Immature natural killer cell (primary cell): ENCODE data around the gene RPGR. TPM values are rescaled to one million over a fixed set of nuclear protein-coding genes. Genes with fewer than 3 reads are reported as not detected.

ENCODE experiments used
- DNase-seq, 3 donors: peaks; one replicate each; pipeline ENCODE4 v3.0.0; 2022; ENCODE audit warnings: mixed read lengths in 1 of 3
- H3K27ac Mint-ChIP-seq, 6 donors: one replicate each; pipeline ENCODE4 v1.8.0; 2020; ENCODE audit warnings: mixed read lengths in 6 of 6, mild to moderate bottlenecking in 5 of 6, inconsistent platforms in 4 of 6, moderate library complexity in 3 of 6
- H3K27me3 Mint-ChIP-seq, 3 donors: one replicate each; pipeline ENCODE4 v1.8.0; 2020 to 2021; ENCODE audit warnings: low read depth in 3 of 3, mild to moderate bottlenecking in 3 of 3, mixed read lengths in 3 of 3, moderate library complexity in 3 of 3, inconsistent platforms in 1 of 3
- H3K36me3 Mint-ChIP-seq, 3 donors: one replicate each; pipeline ENCODE4 v1.8.0; 2020; ENCODE audit warnings: mixed read lengths in 3 of 3, inconsistent platforms in 2 of 3, mild to moderate bottlenecking in 2 of 3
- H3K4me1 Mint-ChIP-seq, 2 donors: one replicate each; pipeline ENCODE4 v1.8.0; 2020; ENCODE audit warnings: inconsistent platforms in 2 of 2, mild to moderate bottlenecking in 2 of 2, mixed read lengths in 2 of 2, moderate library complexity in 1 of 2
- H3K4me3 Mint-ChIP-seq, 5 donors: one replicate each; pipeline ENCODE4 v1.8.0; 2020; ENCODE audit warnings: mild to moderate bottlenecking in 5 of 5, mixed read lengths in 5 of 5, inconsistent platforms in 3 of 5, moderate library complexity in 3 of 5
- H3K9me3 Mint-ChIP-seq, 6 donors: one replicate each; pipeline ENCODE4 v1.8.0; 2020; ENCODE audit warnings: mild to moderate bottlenecking in 6 of 6, mixed read lengths in 6 of 6, inconsistent platforms in 4 of 6, moderate library complexity in 3 of 6
- polyA plus RNA-seq, 3 donors: library from polyadenylated mRNA; unstranded; fragments of 300-500 nt; fragmentation: Illumina TruSeq; gene quantifications; one replicate each; pipeline ENCODE4 v1.2.3, GENCODE V29; 2021

The RPGR gene
- polyA plus RNA-seq, 3 donors from 2014 or later: 4.2 to 7.2 (median 4.4) TPM

DNA sequence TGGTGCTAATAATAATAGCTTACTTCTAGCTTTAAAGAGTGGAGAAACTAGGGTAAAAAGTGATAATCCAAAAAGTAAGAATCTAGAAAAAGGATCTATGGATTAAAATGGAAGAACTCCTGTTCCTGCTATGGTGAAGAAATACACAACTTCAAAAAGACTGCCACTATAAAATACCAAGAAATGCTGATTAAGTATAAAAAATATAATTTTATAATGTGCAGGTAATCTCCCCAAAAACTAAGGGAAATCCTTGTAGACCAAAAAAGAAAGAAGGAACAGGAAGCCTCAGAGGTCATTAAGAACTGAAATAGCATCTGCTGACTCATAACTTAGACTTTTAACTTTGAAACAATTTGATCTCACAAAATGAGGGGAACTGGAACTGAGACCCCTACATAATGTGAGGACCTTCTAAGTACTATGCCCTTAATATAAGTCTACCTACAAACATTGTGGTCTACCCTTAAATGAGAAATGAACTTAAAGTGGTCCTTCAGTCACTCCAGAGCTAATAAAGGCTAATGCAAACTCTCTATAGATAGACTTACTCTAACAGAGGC lies 56.1 kb downstream of the RPGR start:
- Mint-ChIP-seq H3K4me3 (no peak overlapping the region), H3K27ac (no peak overlapping the region), H3K36me3 (peaks cover 0 to 7% (median 4%) of the 10 kb centered on the region in 3 donors), H3K27me3 (peaks cover 0 to 4% (median 0%) of the 10 kb centered on the region in 3 donors), H3K4me1 (no peaks in the 10 kb centered on the region), H3K9me3 (no peaks in the 10 kb centered on the region)
- no peak for DNase-seq

DNA sequence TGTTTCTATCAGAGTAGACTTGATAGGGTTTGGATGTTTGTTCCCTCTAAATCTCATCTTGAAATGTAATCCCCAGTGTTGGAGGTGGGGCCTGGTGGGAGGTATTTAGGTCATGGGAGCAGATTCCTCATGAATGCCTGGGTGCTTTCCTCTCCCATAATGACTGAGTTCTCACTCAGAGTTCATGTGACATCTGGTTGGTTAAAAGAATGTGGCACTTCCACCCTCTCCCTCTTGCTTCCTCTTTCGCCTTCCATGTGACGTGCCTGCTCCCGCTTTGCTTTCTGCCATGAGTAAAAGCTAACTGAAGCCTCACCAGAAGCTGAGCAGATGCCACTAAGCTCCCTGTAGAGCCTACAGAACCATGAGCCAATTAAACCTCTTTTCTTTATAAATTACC lies 59.3 kb downstream of the RPGR start:
- no peak for DNase-seq
- H3K4me3 Mint-ChIP-seq: no peak overlapping the region
- no peaks in the 10 kb centered on the region for H3K4me1 Mint-ChIP-seq
- peaks cover 0 to 4% (median 4%) of the 10 kb centered on the region in 3 donors for H3K36me3 Mint-ChIP-seq
- peaks cover 0 to 4% (median 1%) of the 10 kb centered on the region in 3 donors for H3K27me3 Mint-ChIP-seq
- no peak overlapping the region for H3K27ac Mint-ChIP-seq
- H3K9me3 Mint-ChIP-seq: no peaks in the 10 kb centered on the region

- no peaks in the 10 kb centered on the region for H3K4me1 Mint-ChIP-seq
Observed at GRCh38 chrX:38262715-38263620, 64.3 kb downstream of the RPGR start.

GRCh38 chrX:38260231-38260630 lies 67.1 kb downstream of the RPGR start:
- no peak for DNase-seq
- H3K27me3 Mint-ChIP-seq: peaks cover 0 to 8% (median 7%) of the 10 kb centered on the region in 3 donors
- no peaks in the 10 kb centered on the region for H3K9me3 Mint-ChIP-seq
- no peak overlapping the region for H3K4me3 Mint-ChIP-seq
- no peaks in the 10 kb centered on the region for H3K36me3 Mint-ChIP-seq
- no peak overlapping the region for H3K27ac Mint-ChIP-seq
- no peaks in the 10 kb centered on the region for H3K4me1 Mint-ChIP-seq

More at GRCh38 chrX:38262715-38263620, 64.3 kb downstream of the RPGR start:
- Mint-ChIP-seq H3K4me3 (no peak overlapping the region), H3K9me3 (no peaks in the 10 kb centered on the region), H3K27ac (no peak overlapping the region), H3K36me3 (no peaks in the 10 kb centered on the region), H3K27me3 (peaks cover 0 to 8% (median 3%) of the 10 kb centered on the region in 3 donors)
- no peak for DNase-seq

DNA sequence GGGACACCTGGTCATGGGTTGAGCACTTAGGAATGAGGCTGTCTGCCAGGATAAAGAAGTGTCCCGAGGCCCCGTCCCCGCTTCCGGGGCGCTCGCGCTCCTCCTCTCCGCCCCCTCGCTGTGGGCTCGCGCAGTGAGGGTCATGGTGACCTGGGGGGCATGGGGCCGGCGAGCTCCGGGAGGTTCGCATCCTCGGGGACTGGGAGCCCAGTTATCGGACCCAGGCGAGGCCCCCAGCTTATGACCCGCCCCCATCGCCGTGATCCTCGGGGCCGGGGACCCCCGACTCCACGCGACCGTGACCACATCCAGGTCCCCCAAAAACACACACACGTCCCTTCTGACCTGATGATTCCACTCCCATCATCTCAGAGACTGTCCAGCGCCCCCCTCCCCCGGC lies 71.3 kb downstream of the RPGR start:
- H3K4me3 Mint-ChIP-seq: no peak overlapping the region
- no peaks in the 10 kb centered on the region for H3K9me3 Mint-ChIP-seq
- no peaks in the 10 kb centered on the region for H3K4me1 Mint-ChIP-seq
- no peaks in the 10 kb centered on the region for H3K36me3 Mint-ChIP-seq
- DNase-seq: no peak
- no peak overlapping the region for H3K27ac Mint-ChIP-seq
- peaks cover 0 to 8% (median 7%) of the 10 kb centered on the region in 3 donors for H3K27me3 Mint-ChIP-seq

- Mint-ChIP-seq H3K27ac (no peak overlapping the region), H3K9me3 (no peaks in the 10 kb centered on the region), H3K4me1 (no peaks in the 10 kb centered on the region), H3K27me3 (no peaks in the 10 kb centered on the region), H3K4me3 (no peak overlapping the region), H3K36me3 (no peaks in the 10 kb centered on the region)
- DNase-seq: no peak
Observed at GRCh38 chrX:38249965-38250364, 77.3 kb downstream of the RPGR start.

GRCh38 chrX:38247051-38247450 lies 80.3 kb downstream of the RPGR start:
- H3K27me3 Mint-ChIP-seq: peaks cover 0 to 4% (median 0%) of the 10 kb centered on the region in 3 donors
- no peak for DNase-seq
- H3K9me3 Mint-ChIP-seq: no peaks in the 10 kb centered on the region
- no peak overlapping the region for H3K4me3 Mint-ChIP-seq
- no peak overlapping the region for H3K27ac Mint-ChIP-seq
- H3K36me3 Mint-ChIP-seq: no peaks in the 10 kb centered on the region
- no peaks in the 10 kb centered on the region for H3K4me1 Mint-ChIP-seq

- Mint-ChIP-seq H3K27me3 (peaks cover 2 to 5% (median 2%) of the 10 kb centered on the region in 3 donors), H3K36me3 (no peaks in the 10 kb centered on the region), H3K4me3 (no peak overlapping the region), H3K27ac (no peak overlapping the region), H3K4me1 (no peaks in the 10 kb centered on the region), H3K9me3 (peaks cover 0 to 6% (median 0%) of the 10 kb centered on the region in 6 donors)
- DNase-seq: no peak
Observed at GRCh38 chrX:38240541-38240940, 86.8 kb downstream of the RPGR start.

DNA sequence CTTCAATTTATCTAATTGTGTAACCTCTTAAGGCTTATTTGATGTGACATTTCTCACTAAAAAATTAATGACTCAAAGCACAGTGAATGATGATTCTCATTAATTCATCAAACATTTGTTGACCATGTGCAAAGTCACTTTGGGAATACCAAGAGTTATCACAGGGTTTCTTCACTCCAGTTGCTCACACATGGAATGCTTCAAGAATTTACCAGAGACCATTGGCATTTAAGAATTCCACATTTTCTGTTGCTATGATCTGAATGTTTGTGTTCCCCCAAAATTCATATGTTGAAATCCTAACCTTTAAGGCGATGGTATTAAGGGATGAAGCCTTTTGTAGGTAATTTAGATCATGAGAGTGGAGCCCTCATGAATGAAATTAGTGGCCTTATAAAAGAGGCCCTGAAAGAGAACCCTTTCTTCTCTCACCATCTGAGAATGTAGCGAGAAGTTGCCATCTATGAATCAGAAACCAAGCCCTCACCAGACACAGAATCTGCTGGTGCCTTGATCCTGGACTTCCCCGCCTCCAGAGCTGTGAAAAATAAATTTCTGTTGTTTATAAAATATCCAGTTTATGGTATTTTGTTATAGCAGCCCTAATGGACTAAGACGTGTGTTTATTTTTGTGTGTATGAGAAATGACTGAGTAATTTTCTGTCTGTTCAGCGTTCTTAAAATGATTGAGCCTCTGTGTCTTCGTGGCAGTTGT lies 90.3 kb downstream of the RPGR start:
- H3K36me3 Mint-ChIP-seq: no peaks in the 10 kb centered on the region
- no peak overlapping the region for H3K27ac Mint-ChIP-seq
- H3K4me1 Mint-ChIP-seq: no peaks in the 10 kb centered on the region
- no peak overlapping the region for H3K4me3 Mint-ChIP-seq
- peaks cover 0 to 6% (median 0%) of the 10 kb centered on the region in 6 donors for H3K9me3 Mint-ChIP-seq
- no peak for DNase-seq
- H3K27me3 Mint-ChIP-seq: peaks cover 2 to 5% (median 3%) of the 10 kb centered on the region in 3 donors

- Mint-ChIP-seq H3K4me3 (no peak overlapping the region), H3K27me3 (peaks cover 2 to 5% (median 3%) of the 10 kb centered on the region in 3 donors), H3K36me3 (no peaks in the 10 kb centered on the region), H3K4me1 (no peaks in the 10 kb centered on the region), H3K27ac (no peak overlapping the region), H3K9me3 (peaks cover 0 to 4% (median 0%) of the 10 kb centered on the region in 6 donors)
- no peak for DNase-seq
Observed at GRCh38 chrX:38233891-38234667, 93.2 kb downstream of the RPGR start.

- peaks cover 0 to 3% (median 0%) of the 10 kb centered on the region in 6 donors for H3K9me3 Mint-ChIP-seq
- H3K4me1 Mint-ChIP-seq: no peaks in the 10 kb centered on the region
- peaks cover 0 to 7% (median 1%) of the 10 kb centered on the region in 3 donors for H3K27me3 Mint-ChIP-seq
- no peak overlapping the region for H3K4me3 Mint-ChIP-seq
- DNase-seq: no peak
- no peak overlapping the region for H3K27ac Mint-ChIP-seq
- no peaks in the 10 kb centered on the region for H3K36me3 Mint-ChIP-seq
Observed at GRCh38 chrX:38232079-38232686, 95.1 kb downstream of the RPGR start.

DNA sequence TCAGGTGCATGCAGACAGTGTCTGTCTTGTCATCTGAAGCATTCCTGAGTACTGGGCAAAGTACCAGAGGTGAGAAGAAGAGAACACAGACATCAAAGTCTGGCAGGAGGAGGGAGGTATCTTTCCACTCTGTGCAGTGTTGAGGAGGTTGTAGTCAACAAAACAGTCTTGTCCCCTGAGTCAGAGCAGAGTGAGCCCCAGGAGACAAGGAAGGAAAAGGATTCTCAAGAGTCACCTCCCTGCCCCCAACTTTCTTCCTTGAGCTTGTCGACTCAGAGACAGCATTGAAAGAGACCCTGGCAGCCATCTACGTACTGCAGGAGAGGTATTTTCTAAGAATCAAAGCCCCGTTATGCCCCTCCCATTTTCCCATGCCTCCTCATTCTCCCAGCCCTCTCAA lies 102.2 kb downstream of the RPGR start:
- peaks cover 4 to 14% (median 4%) of the 10 kb centered on the region in 3 donors for H3K27me3 Mint-ChIP-seq
- no peaks in the 10 kb centered on the region for H3K4me1 Mint-ChIP-seq
- no peaks in the 10 kb centered on the region for H3K36me3 Mint-ChIP-seq
- H3K27ac Mint-ChIP-seq: no peak overlapping the region
- no peak overlapping the region for H3K4me3 Mint-ChIP-seq
- H3K9me3 Mint-ChIP-seq: no peaks in the 10 kb centered on the region
- no peak for DNase-seq

- no peak for DNase-seq
- H3K27ac Mint-ChIP-seq: no peak overlapping the region
- no peaks in the 10 kb centered on the region for H3K4me1 Mint-ChIP-seq
- no peaks in the 10 kb centered on the region for H3K36me3 Mint-ChIP-seq
- peaks cover 4 to 14% (median 4%) of the 10 kb centered on the region in 3 donors for H3K27me3 Mint-ChIP-seq
- no peak overlapping the region for H3K4me3 Mint-ChIP-seq
- no peaks in the 10 kb centered on the region for H3K9me3 Mint-ChIP-seq
Observed at GRCh38 chrX:38224160-38224559, 103.1 kb downstream of the RPGR start.
